ENCODE data around the gene CNOT1. TPM values are rescaled to one million over a fixed set of nuclear protein-coding genes. Genes with fewer than 3 reads are reported as not detected.

CNOT1 gene
- total RNA-seq, 4 donors from 2014 or later, result 54.7 to 119 (median 87.2) TPM

GRCh38 chr16:58519707-58520106 is 109.9 kb downstream of the CNOT1 start:
- peaks cover 0 to 73% of the 10 kb centered on the region in 2 donors for H3K36me3 ChIP-seq
- peaks cover 7 to 10% of the 10 kb centered on the region in 2 donors for H3K4me1 ChIP-seq
- in situ Hi-C loops (cut with MboI; ENCODE audit: low sequenced_read_pairs in 4 of 4) (loop anchor here in 3 of 4 donors (10.0 to 25.0 kb wide), 4 partner anchors 55 to 218 kb away; partner anchors contain the start of genes CNOT1 (in 1 of the 3) and GOT2 (in 1 of the 3)), intact Hi-C loops (cut with DNase I; ENCODE audit: low total_unique reads) (no loop called here)
- no peak overlapping the region for H3K4me3 ChIP-seq
- no peaks in the 10 kb centered on the region for H3K9me3 ChIP-seq
- H3K27ac ChIP-seq, result no peak overlapping the region
- DNase-seq (no peak), ATAC-seq (no peak)
- H3K27me3 ChIP-seq, result no peaks in the 10 kb centered on the region
- no peak for TF ChIP-seq CTCF (IDR thresholded peaks at IDR 0.05 in 4 of 5, conservative IDR thresholded peaks at IDR 0.05 in 1 of 5)
- TF ChIP-seq POLR2A (IDR thresholded peaks at IDR 0.05), result no peak

DNA sequence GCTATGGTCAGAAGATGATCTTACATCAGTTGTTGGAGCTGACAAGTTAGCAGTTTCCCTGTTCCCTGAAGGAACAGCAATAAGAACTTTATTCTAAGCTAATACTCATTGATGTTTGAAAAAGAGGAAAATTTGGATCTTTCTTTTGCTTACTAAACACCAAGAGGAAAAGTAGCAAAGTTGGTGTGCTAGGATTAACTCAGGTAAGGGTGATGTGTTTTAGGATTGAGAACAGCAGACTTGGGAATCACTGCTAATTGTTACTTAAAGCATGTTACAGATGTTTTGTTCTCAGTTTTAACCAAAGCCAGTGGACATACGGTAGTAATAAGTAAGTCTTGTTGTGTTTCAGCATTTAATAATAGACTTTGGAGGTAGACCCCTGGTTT is 110.7 kb downstream of the CNOT1 start:
- H3K4me3 ChIP-seq, result no peak overlapping the region
- no peak overlapping the region for H3K27ac ChIP-seq
- H3K36me3 ChIP-seq, result peaks cover 0 to 66% of the 10 kb centered on the region in 2 donors
- no peaks in the 10 kb centered on the region for H3K9me3 ChIP-seq
- in situ Hi-C loops (cut with MboI; ENCODE audit: low sequenced_read_pairs in 4 of 4) (loop anchor here in 3 of 4 donors (10.0 to 25.0 kb wide), 3 partner anchors 106 to 218 kb away; partner anchors contain the start of genes CNOT1 (in 1 of the 3) and GOT2 (in 1 of the 3)), intact Hi-C loops (cut with DNase I; ENCODE audit: low total_unique reads) (no loop called here)
- TF ChIP-seq CTCF (IDR thresholded peaks at IDR 0.05 in 4 of 5, conservative IDR thresholded peaks at IDR 0.05 in 1 of 5) (no peak), POLR2A (IDR thresholded peaks at IDR 0.05) (no peak)
- peaks cover 11 to 14% of the 10 kb centered on the region in 2 donors for H3K4me1 ChIP-seq
- no peak for ATAC-seq
- no peaks in the 10 kb centered on the region for H3K27me3 ChIP-seq
- DNase-seq, result no peak

DNA sequence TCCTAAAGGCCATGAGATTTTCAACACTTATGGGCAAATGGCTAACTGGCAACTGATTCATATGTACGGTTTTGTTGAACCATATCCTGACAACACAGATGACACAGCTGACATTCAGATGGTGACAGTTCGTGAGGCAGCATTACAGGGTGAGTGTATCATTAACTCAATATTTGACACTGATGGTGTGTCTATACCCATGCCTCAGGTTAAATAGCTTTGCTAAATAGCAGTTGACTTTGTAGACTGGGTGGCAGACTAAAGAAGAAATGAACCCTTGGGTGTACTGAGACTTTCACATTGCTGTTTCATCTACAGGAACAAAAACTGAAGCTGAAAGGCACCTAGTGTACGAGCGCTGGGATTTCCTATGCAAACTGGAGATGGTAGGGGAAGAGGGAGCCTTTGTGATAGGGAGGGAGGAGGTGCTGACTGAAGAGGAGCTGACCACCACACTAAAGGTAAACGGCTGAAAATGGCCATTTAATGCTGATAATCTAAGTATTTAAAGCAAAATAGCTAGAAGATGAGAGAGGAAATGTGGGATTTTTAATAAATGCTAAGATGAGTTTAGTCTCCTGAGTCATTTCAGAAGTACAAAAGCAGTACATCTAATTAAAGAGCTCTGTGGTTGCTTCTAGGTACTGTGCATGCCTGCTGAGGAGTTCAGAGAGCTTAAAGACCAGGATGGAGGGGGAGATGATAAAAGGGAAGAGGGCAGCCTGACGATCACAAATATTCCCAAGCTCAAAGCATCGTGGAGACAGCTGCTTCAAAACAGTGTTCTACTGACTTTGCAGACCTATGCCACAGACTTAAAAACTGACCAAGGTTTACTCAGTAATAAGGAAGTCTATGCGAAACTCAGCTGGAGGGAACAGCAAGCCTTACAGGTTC is 111.3 kb downstream of the CNOT1 start:
- intact Hi-C loops (cut with DNase I; ENCODE audit: low total_unique reads) (no loop called here), in situ Hi-C loops (cut with MboI; ENCODE audit: low sequenced_read_pairs in 4 of 4) (loop anchor here in 3 of 4 donors (10.0 to 25.0 kb wide), 3 partner anchors 106 to 219 kb away; partner anchors contain the start of genes CNOT1 (in 1 of the 3) and GOT2 (in 1 of the 3))
- TF ChIP-seq POLR2A (IDR thresholded peaks at IDR 0.05) (no peak), CTCF (IDR thresholded peaks at IDR 0.05 in 4 of 5, conservative IDR thresholded peaks at IDR 0.05 in 1 of 5) (no peak)
- H3K36me3 ChIP-seq, result peaks cover 0 to 60% of the 10 kb centered on the region in 2 donors
- H3K9me3 ChIP-seq, result no peaks in the 10 kb centered on the region
- DNase-seq (no peak), ATAC-seq (no peak)
- no peak overlapping the region for H3K27ac ChIP-seq
- H3K4me1 ChIP-seq, result peaks cover 11 to 14% of the 10 kb centered on the region in 2 donors
- H3K27me3 ChIP-seq, result no peaks in the 10 kb centered on the region
- H3K4me3 ChIP-seq, result no peak overlapping the region

DNA sequence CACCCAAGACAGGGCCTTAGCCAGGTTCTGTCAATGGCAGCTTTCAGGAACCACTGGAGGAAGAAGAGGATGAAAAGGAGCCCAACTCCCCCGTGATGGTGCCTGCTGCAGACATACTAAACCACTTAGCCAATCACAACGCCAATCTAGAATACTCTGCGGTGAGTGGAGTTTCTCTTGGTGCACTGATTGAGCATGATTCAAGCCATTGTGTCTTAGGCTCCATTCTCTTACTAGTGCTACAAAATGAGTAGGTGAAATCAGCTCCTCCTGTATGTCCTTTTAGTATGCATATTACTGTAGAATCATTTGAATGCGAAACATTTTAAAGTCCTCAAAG is 112.9 kb downstream of the CNOT1 start:
- intact Hi-C loops (cut with DNase I; ENCODE audit: low total_unique reads), result loop anchor here (2.0 kb wide), 1 partner anchor 16 kb away; no protein-coding TSS in a partner anchor
- peak overlapping the region; percentile 91 to 98 (median 94) for H3K27ac ChIP-seq
- H3K36me3 ChIP-seq, result peaks cover 0 to 45% of the 10 kb centered on the region in 2 donors
- ATAC-seq (no peak), DNase-seq (no peak)
- H3K9me3 ChIP-seq, result no peaks in the 10 kb centered on the region
- H3K27me3 ChIP-seq, result no peaks in the 10 kb centered on the region
- TF ChIP-seq POLR2A (IDR thresholded peaks at IDR 0.05) (no peak), CTCF (IDR thresholded peaks at IDR 0.05 in 4 of 5, conservative IDR thresholded peaks at IDR 0.05 in 1 of 5) (no peak)
- in situ Hi-C loops (cut with MboI; ENCODE audit: low sequenced_read_pairs in 4 of 4), result loop anchor here in 3 of 4 donors (10.0 to 25.0 kb wide), 3 partner anchors 108 to 221 kb away; partner anchors contain the start of genes CNOT1 (in 1 of the 3) and GOT2 (in 1 of the 3)
- H3K4me3 ChIP-seq, result peak overlapping the region in 1 of 4 donors; percentile 84
- H3K4me1 ChIP-seq, result peaks cover 11 to 18% of the 10 kb centered on the region in 2 donors
